ENCODE results near the gene IKZF2.

DNA sequence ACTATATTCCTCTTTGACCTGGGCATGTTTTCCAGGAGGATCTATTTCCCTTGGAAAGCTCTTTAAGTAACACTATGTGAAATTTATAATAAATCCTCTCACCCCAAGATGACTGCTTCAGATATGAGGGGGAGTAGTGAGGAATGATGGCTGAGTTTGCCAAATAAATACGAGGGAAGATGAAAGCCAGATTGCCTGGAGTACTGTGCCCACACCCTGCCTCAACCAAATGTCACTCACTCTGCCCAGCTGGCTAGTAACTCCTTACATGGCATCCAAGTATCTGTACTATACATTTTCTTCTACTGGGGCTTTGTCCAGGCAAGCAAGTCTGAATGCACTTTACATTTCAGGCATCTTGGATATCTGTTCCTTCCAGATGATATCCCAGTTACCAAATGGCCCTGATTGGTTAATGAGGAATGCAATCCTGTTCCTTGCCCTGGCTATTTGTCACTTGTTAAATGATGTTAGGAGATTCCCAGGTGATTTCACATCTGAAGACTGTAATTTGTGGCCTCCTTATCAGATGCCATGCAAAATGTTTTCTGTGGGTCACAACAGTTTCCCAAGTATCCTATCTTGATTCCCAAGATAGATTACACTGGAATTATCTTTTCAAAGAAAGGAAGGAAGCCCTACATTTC, 191.8 kb downstream of the IKZF2 start:
- TF ChIP-seq, protein P1, sequence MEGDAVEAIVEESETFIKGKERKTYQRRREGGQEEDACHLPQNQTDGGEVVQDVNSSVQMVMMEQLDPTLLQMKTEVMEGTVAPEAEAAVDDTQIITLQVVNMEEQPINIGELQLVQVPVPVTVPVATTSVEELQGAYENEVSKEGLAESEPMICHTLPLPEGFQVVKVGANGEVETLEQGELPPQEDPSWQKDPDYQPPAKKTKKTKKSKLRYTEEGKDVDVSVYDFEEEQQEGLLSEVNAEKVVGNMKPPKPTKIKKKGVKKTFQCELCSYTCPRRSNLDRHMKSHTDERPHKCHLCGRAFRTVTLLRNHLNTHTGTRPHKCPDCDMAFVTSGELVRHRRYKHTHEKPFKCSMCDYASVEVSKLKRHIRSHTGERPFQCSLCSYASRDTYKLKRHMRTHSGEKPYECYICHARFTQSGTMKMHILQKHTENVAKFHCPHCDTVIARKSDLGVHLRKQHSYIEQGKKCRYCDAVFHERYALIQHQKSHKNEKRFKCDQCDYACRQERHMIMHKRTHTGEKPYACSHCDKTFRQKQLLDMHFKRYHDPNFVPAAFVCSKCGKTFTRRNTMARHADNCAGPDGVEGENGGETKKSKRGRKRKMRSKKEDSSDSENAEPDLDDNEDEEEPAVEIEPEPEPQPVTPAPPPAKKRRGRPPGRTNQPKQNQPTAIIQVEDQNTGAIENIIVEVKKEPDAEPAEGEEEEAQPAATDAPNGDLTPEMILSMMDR (conservative IDR thresholded peaks at IDR 0.05; ENCODE audit: low read depth, low read length), result no peak
- TF ChIP-seq EZH2phosphoT487 (IDR thresholded peaks at IDR 0.05; ENCODE audit: borderline replicate concordance, low read length) (no peak), EZH2 (IDR thresholded peaks at IDR 0.05; ENCODE audit: low read length, unreplicated experiment) (no peak)

Data from PC-3 (cell line).